GM12878 (cell line): ENCODE results near the gene SCGB3A2. TPM values are rescaled to one million over a fixed set of nuclear protein-coding genes. Genes with fewer than 3 reads are reported as not detected.

Source experiments
- ATAC-seq: fragments of 200-7000 bp; cut with Tn5 transposase; 3 replicates; pipeline ENCODE4 v1.9.1; 2020; ENCODE audit warnings: mild to moderate bottlenecking, moderate library complexity
- BruUV-seq: library from RNA; stranded (reverse); fragments of 400-500 nt; replicated peaks from 2 replicates; lab custom pipeline; 2021; lab: Mats Ljungman, UMichigan
- CTCF ChIA-PET: fragments of 300-600 bp; sonication (Branson Sonifier 250); formaldehyde crosslinking; extraction: SDS; loops from one replicate; lab custom pipeline; 2021; ENCODE audit warnings: inconsistent platforms; lab: Yijun Ruan, JAX
- POLR2A ChIA-PET: fragments of 350-600 bp; formaldehyde crosslinking; extraction: SDS; loops from one replicate; lab custom pipeline; 2021; ENCODE audit warnings: inconsistent platforms; lab: Charles Lee
- RAD21 ChIA-PET: fragments of 300-600 bp; sonication (Branson Sonifier 250); formaldehyde crosslinking; loops from one replicate; lab custom pipeline; 2023; ENCODE audit warnings: antibody characterized with exemption; ENCODE audit not compliant: unreplicated experiment; lab: Charles Lee
- SMC1A ChIA-PET: fragments of 300-600 bp; sonication (Branson Sonifier 250); formaldehyde crosslinking; loops from one replicate; lab custom pipeline; 2023; ENCODE audit not compliant: unreplicated experiment, uncharacterized antibody; lab: Charles Lee
- DNase-seq: peaks from one replicate; pipeline ENCODE4 v3.0.0-alpha.2; 2011; ENCODE audit warnings: low read depth, low spot score
- FAIRE-seq: peaks from 3 replicates; lab custom pipeline; 2011; peaks lifted over from hg19 to GRCh38; lab: Jason Lieb, UNC
- H2AFZ ChIP-seq: 2 replicates; pipeline ENCODE4 v1.6.0; 2011; ENCODE audit warnings: low read depth, low read length, control low read depth; ENCODE audit not compliant: control insufficient read depth
- H3K27ac ChIP-seq: 2 replicates; pipeline ENCODE4 v1.5.1; 2011; ENCODE audit warnings: control low read depth; ENCODE audit not compliant: control insufficient read depth, insufficient read depth
- H3K27me3 ChIP-seq, 2 experiments: replicated peaks in 1 of 2; 2 replicates each; pipeline versions ENCODE4 v1.6.0 to v1.6.1; 2011; ENCODE audit warnings: low read length in 1 of 2; ENCODE audit not compliant: control insufficient read depth in 2 of 2, insufficient read depth in 2 of 2
- H3K36me3 ChIP-seq, 2 experiments: 2 replicates each; pipeline ENCODE4 v1.5.1; 2011; ENCODE audit warnings: low read length in 1 of 2; ENCODE audit not compliant: control insufficient read depth in 2 of 2, insufficient read depth in 2 of 2
- H3K4me1 ChIP-seq: 2 replicates; pipeline ENCODE4 v1.6.1; 2011; ENCODE audit warnings: mild to moderate bottlenecking, low read length, moderate library complexity, mixed read lengths; ENCODE audit not compliant: control insufficient read depth, insufficient read depth
- H3K4me2 ChIP-seq: 2 replicates; pipeline ENCODE4 v1.6.0; 2011; ENCODE audit warnings: control low read depth; ENCODE audit not compliant: control insufficient read depth, insufficient read depth
- H3K4me3 ChIP-seq: fragments of 200-600 bp; sonication (generic); 2 replicates; pipeline ENCODE4 v1.5.1; 2016
- H3K79me2 ChIP-seq: 2 replicates; pipeline ENCODE4 v1.6.0; 2011; ENCODE audit warnings: low read length; ENCODE audit not compliant: control insufficient read depth, insufficient read depth
- H3K9ac ChIP-seq: 2 replicates; pipeline ENCODE4 v1.8.0; 2011; ENCODE audit warnings: low read length, control low read depth, mixed read lengths; ENCODE audit not compliant: control insufficient read depth, insufficient read depth
- H3K9me3 ChIP-seq: replicated peaks from 3 replicates; pipeline ENCODE4 v1.5.1; 2011; ENCODE audit warnings: mild to moderate bottlenecking, low read length; ENCODE audit not compliant: control insufficient read depth, insufficient read depth
- H4K20me1 ChIP-seq: 2 replicates; pipeline ENCODE4 v1.6.0; 2011; ENCODE audit not compliant: control insufficient read depth, insufficient read depth
- CBX3 ChIP-seq: fragments of 200-600 bp; sonication (generic); IDR thresholded peaks from 2 replicates; pipeline ENCODE4 v1.6.1; 2016; ENCODE audit warnings: low read depth, borderline replicate concordance
- FOS ChIP-seq: IDR thresholded peaks from 3 replicates; pipeline ENCODE4 v1.6.1; 2011; ENCODE audit warnings: borderline replicate concordance; ENCODE audit not compliant: insufficient read length; ENCODE audit errors: extremely low read depth
- KLF5 ChIP-seq: fragments of 450-650 bp; IDR thresholded peaks from 2 replicates; pipeline ENCODE4 v1.6.1; 2014; ENCODE audit warnings: mild to moderate bottlenecking; ENCODE audit not compliant: partially characterized antibody
- NR2F1 ChIP-seq: fragments of 450-650 bp; conservative IDR thresholded peaks from 2 replicates; pipeline ENCODE4 v1.6.1; 2017; ENCODE audit warnings: mild to moderate bottlenecking
- POLR2A ChIP-seq: IDR thresholded peaks from 2 replicates; pipeline ENCODE4 v1.6.1; 2011; ENCODE audit warnings: low read depth, mild to moderate bottlenecking, low read length
- POLR2AphosphoS2 ChIP-seq: IDR thresholded peaks from 2 replicates; pipeline ENCODE4 v1.6.1; 2011; ENCODE audit warnings: low read depth, mild to moderate bottlenecking, low read length, improper control_type of control experiment, moderate library complexity
- SP1 ChIP-seq: IDR thresholded peaks from one replicate; pipeline ENCODE4 v1.6.1; 2011; ENCODE audit warnings: low read depth, low read length
- SREBF2 ChIP-seq: IDR thresholded peaks from 2 replicates; pipeline ENCODE4 v1.6.1; 2012; ENCODE audit warnings: mild to moderate bottlenecking, low read length
- ZNF24 ChIP-seq: fragments of 450-650 bp; IDR thresholded peaks from 2 replicates; pipeline ENCODE4 v1.6.1; 2017; ENCODE audit warnings: antibody characterized with exemption, mild to moderate bottlenecking
- ZZZ3 ChIP-seq: IDR thresholded peaks from 2 replicates; pipeline ENCODE4 v1.6.1; 2011; ENCODE audit warnings: low read depth; ENCODE audit not compliant: control insufficient read depth, insufficient read length
- WGBS: methylation state at CpG from one replicate; pipeline ENCODE4 v1.1.6; 2016; ENCODE audit warnings: low lambda C conversion rate; ENCODE audit not compliant: insufficient replicate concordance, insufficient coverage; ENCODE audit errors: missing lambda C conversion rate; 5-methylcytosine and 5-hydroxymethylcytosine counted together
- in situ Hi-C: fragments of 300-500 bp; cut with MboI; formaldehyde crosslinking; loops from 9 replicates; pipeline ENCODE4 v1.14.3; 2018; ENCODE audit warnings: mixed read lengths
- intact Hi-C: fragments of 100-400 bp; cut with micrococcal nuclease; formaldehyde crosslinking; loops from one replicate; pipeline ENCODE4 v1.14.2; 2022; ENCODE audit not compliant: unreplicated experiment
- polyA plus RNA-seq, 11 experiments: library from polyadenylated mRNA; depleted of rRNA in 4 of 11; unstranded in 6 of 11; stranded (reverse) in 5 of 11; fragments of >200 nt; fragmentation: Nextera tagmentation in 4 of 11; fragmentation: Illumina TruSeq in 1 of 11; extraction: Ambion mirVana in 4 of 11; extraction: Trizol in 1 of 11; gene quantifications; 1 replicate in 1 of 11; 2 replicates in 10 of 11; pipeline versions ENCODE4 v1.2.1 to v1.2.3, GENCODE V29; 2011 to 2016; ENCODE audit warnings: inconsistent platforms in 2 of 11, missing spikeins in 2 of 11, low read depth in 1 of 11
- total RNA-seq, 4 experiments: library from RNA; depleted of rRNA in 3 of 4; stranded (reverse); fragments of >200 nt in 3 of 4; fragmentation: Illumina TruSeq in 1 of 4; extraction: Trizol in 1 of 4; gene quantifications; 2 replicates each; pipeline versions ENCODE4 v1.2.1 to v1.2.3, GENCODE V29; 2013 to 2021
- TF ChIP-seq, protein P1 (sequence below): fragments of 450-650 bp; IDR thresholded peaks from 2 replicates; pipeline ENCODE4 v1.6.1; 2017; ENCODE audit warnings: mild to moderate bottlenecking

Gene SCGB3A2
- total and polyA plus RNA-seq, 10 of the 15 experiments (the other 5 are each of a cell fraction or from before 2014, with no cell fraction given), result 0.24 TPM; not detected in 9

DNA sequence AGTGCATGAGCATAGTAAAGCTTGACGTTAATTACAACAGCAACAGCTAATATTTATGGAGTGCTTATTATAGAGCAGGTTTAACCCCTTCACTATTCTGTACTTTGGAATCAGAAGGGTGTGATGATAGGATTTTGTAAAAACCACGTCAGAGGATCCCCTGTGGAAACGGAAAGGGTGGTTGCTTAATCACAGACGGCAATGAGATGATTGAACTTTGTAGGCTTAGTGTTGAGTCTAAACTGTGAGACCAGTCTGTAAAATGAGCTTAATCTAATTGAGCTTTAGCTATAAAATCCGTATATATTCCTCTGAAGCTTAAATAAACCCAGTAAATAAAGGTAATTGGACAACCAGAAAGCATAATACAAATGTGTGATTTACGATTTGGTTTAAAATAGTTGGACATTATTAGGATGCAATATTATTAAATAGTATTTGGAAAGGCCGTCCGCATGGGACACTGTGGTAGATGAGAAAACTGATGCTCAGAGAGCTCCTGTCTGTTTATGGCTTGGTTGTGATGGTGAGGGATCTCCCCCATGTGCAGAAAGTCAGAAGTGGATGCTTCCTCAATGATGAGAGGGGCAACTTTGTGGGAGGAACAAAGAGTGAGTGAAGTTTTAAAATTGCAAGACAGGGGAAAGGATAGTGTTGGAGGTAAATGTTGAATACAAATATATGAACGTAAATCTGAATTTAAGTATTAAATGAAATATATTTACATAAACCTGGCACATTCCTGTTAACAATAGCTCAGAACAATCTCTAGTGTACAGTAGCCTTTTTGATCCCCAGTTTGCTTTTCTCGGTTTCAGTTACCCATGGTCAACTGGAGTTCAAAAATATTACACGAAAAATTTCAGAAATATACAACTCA is 23.4 kb upstream of the SCGB3A2 start:
- no peak for FAIRE-seq
- H3K4me3 ChIP-seq, result no peak overlapping the region
- ChIA-PET RAD21 (interaction anchor here (1.2 kb wide), 2 partner anchors 32 to 529 kb away, joined by 3 read pairs; no protein-coding TSS in a partner anchor), SMC1A (interaction anchor here (1.5 kb wide), 1 partner anchor 876 kb away, joined by 3 read pairs; no protein-coding TSS in a partner anchor), CTCF (interaction anchor here (1.4 to 2.8 kb wide), 2 partner anchors 10 to 876 kb away, joined by 5 to 7 read pairs; no protein-coding TSS in a partner anchor), POLR2A (no interaction called here)
- H3K4me1 ChIP-seq, result no peaks in the 10 kb centered on the region
- in situ Hi-C loops (no loop called here), intact Hi-C loops (no loop called here)
- no peaks in the 10 kb centered on the region for H3K9me3 ChIP-seq
- ATAC-seq, result no peak
- WGBS, result 24% methylated on average over 11 of the region's 11 CpGs
- BruUV-seq, result no TSS peak
- H2AFZ ChIP-seq, result no peak overlapping the region
- H4K20me1 ChIP-seq, result no peaks in the 10 kb centered on the region
- no peaks in the 10 kb centered on the region; a peak in 2 of 4 replicates for H3K27me3 ChIP-seq
- DNase-seq, result no peak
- H3K9ac ChIP-seq, result no peak overlapping the region
- H3K4me2 ChIP-seq, result no peak overlapping the region
- H3K27ac ChIP-seq, result no peak overlapping the region
- TF ChIP-seq CBX3 (no peak), NR2F1 (no peak), POLR2A (no peak), POLR2AphosphoS2 (no peak), KLF5 (no peak), ZNF24 (no peak), SREBF2 (no peak), ZZZ3 (no peak), SP1 (no peak), FOS (no peak)
- TF ChIP-seq, protein P1, sequence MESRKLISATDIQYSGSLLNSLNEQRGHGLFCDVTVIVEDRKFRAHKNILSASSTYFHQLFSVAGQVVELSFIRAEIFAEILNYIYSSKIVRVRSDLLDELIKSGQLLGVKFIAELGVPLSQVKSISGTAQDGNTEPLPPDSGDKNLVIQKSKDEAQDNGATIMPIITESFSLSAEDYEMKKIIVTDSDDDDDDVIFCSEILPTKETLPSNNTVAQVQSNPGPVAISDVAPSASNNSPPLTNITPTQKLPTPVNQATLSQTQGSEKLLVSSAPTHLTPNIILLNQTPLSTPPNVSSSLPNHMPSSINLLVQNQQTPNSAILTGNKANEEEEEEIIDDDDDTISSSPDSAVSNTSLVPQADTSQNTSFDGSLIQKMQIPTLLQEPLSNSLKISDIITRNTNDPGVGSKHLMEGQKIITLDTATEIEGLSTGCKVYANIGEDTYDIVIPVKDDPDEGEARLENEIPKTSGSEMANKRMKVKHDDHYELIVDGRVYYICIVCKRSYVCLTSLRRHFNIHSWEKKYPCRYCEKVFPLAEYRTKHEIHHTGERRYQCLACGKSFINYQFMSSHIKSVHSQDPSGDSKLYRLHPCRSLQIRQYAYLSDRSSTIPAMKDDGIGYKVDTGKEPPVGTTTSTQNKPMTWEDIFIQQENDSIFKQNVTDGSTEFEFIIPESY, result no peak
- no peaks in the 10 kb centered on the region for H3K79me2 ChIP-seq
- no peaks in the 10 kb centered on the region for H3K36me3 ChIP-seq
